Activated T-helper 9 cell treated with anti-CD3 and anti-CD28 coated beads, Interleukin-2, amount 50 U/mL, for 16 hours (primary cell): ENCODE results near the gene RAMP3.

Experiments used
- DNase-seq: peaks from one replicate; pipeline ENCODE4 v3.0.0-alpha.2; 2020; ENCODE audit warnings: low read depth

The RAMP3 gene

GRCh38 chr7:45180084-45180986 lies 22.7 kb downstream of the RAMP3 start:
- DNase-seq = no peak

GRCh38 chr7:45181286-45181960 lies 23.8 kb downstream of the RAMP3 start:
- no peak for DNase-seq

GRCh38 chr7:45181991-45182855 lies 24.6 kb downstream of the RAMP3 start:
- DNase-seq = no peak

- DNase-seq = no peak
These were observed 25.5 kb downstream of the RAMP3 start for GRCh38 chr7:45182856-45183710.

- no peak for DNase-seq
These were observed 26.2 kb downstream of the RAMP3 start for GRCh38 chr7:45183711-45184210.

GRCh38 chr7:45184326-45185027 lies 26.9 kb downstream of the RAMP3 start:
- DNase-seq = no peak

- DNase-seq = no peak
These were observed 27.7 kb downstream of the RAMP3 start for GRCh38 chr7:45185028-45185863.

GRCh38 chr7:45185864-45186250 lies 28.3 kb downstream of the RAMP3 start:
- no peak for DNase-seq

GRCh38 chr7:45186261-45186813 lies 28.7 kb downstream of the RAMP3 start:
- DNase-seq = no peak

- DNase-seq = no peak
These were observed 29.7 kb downstream of the RAMP3 start for GRCh38 chr7:45187089-45187945.

- DNase-seq = no peak
These were observed 30.4 kb downstream of the RAMP3 start for GRCh38 chr7:45187946-45188411.

GRCh38 chr7:45188736-45189135 lies 31.1 kb downstream of the RAMP3 start:
- DNase-seq = no peak

- no peak for DNase-seq
These were observed 31.8 kb downstream of the RAMP3 start for GRCh38 chr7:45189151-45189970.

GRCh38 chr7:45190406-45191165 lies 33.0 kb downstream of the RAMP3 start:
- no peak for DNase-seq

- DNase-seq = no peak
These were observed 33.8 kb downstream of the RAMP3 start for GRCh38 chr7:45191396-45191795.

GRCh38 chr7:45192621-45193041 lies 35.0 kb downstream of the RAMP3 start:
- DNase-seq = no peak

- DNase-seq = no peak
These were observed 36.2 kb downstream of the RAMP3 start for GRCh38 chr7:45193828-45194227.
